GM23338 (cell line): Measurements from ENCODE around the gene KCNJ11. TPM values are rescaled to one million over a fixed set of nuclear protein-coding genes. Genes with fewer than 3 reads are reported as not detected.

Experiments
- ATAC-seq: fragments of 200-7000 bp; cut with Tn5 transposase; 3 replicates; pipeline ENCODE4 v1.9.1; 2020
- DNase-seq: peaks from one replicate; pipeline ENCODE4 v3.0.0-alpha.2; 2015; ENCODE audit warnings: low spot score
- H2AFZ ChIP-seq: fragments of 200-600 bp; sonication (generic); 2 replicates; pipeline ENCODE4 v1.8.0; 2016; ENCODE audit warnings: antibody characterized with exemption, mild to moderate bottlenecking, moderate library complexity
- H3F3A ChIP-seq: fragments of 200-600 bp; sonication (generic); replicated peaks from 2 replicates; pipeline ENCODE4 v1.8.0; 2017; ENCODE audit warnings: antibody characterized with exemption, mixed run types, low read depth
- H3K27ac ChIP-seq: fragments of 200-600 bp; sonication (generic); 2 replicates; pipeline ENCODE4 v1.6.1; 2016; ENCODE audit warnings: low read depth
- H3K27me3 ChIP-seq: fragments of 200-600 bp; sonication (generic); 2 replicates; pipeline ENCODE4 v1.8.0; 2016; ENCODE audit warnings: mild to moderate bottlenecking, mixed run types, moderate library complexity; ENCODE audit not compliant: insufficient read depth
- H3K36me3 ChIP-seq: fragments of 200-600 bp; sonication (generic); 2 replicates; pipeline ENCODE4 v1.8.0; 2016; ENCODE audit warnings: mild to moderate bottlenecking; ENCODE audit not compliant: insufficient read depth
- H3K4me1 ChIP-seq: fragments of 200-600 bp; sonication (generic); 2 replicates; pipeline ENCODE4 v1.8.0; 2016; ENCODE audit warnings: mild to moderate bottlenecking, moderate library complexity; ENCODE audit not compliant: insufficient read depth
- H3K4me2 ChIP-seq: fragments of 200-600 bp; sonication (generic); 2 replicates; pipeline ENCODE4 v1.7.1; 2017; ENCODE audit warnings: mixed run types
- H3K4me3 ChIP-seq: fragments of 200-600 bp; sonication (generic); 2 replicates; pipeline ENCODE4 v1.6.1; 2016; ENCODE audit warnings: mixed run types
- H3K79me2 ChIP-seq: fragments of 200-600 bp; sonication (generic); replicated peaks from 2 replicates; pipeline ENCODE4 v1.8.0; 2017; ENCODE audit warnings: mild to moderate bottlenecking; ENCODE audit not compliant: insufficient read depth
- H3K9me2 ChIP-seq: fragments of 200-600 bp; sonication (generic); 2 replicates; pipeline ENCODE4 v1.8.0; 2017; ENCODE audit not compliant: insufficient read depth
- H4K20me1 ChIP-seq: fragments of 200-600 bp; sonication (generic); replicated peaks from 2 replicates; pipeline ENCODE4 v1.8.0; 2017; ENCODE audit warnings: mild to moderate bottlenecking; ENCODE audit not compliant: insufficient read depth
- H3K27ac Mint-ChIP-seq: 2 replicates; pipeline ENCODE4 v1.8.0; 2020; ENCODE audit warnings: inconsistent platforms, mild to moderate bottlenecking, moderate library complexity, mixed read lengths
- H3K27me3 Mint-ChIP-seq: 3 replicates; pipeline ENCODE4 v1.8.0; 2022; ENCODE audit warnings: low read depth, mild to moderate bottlenecking, moderate library complexity, mixed read lengths, inconsistent platforms; ENCODE audit not compliant: insufficient read depth, poor library complexity
- H3K36me3 Mint-ChIP-seq: 3 replicates; pipeline ENCODE4 v1.8.0; 2021; ENCODE audit warnings: low read depth, mild to moderate bottlenecking, inconsistent platforms, moderate library complexity, mixed read lengths
- H3K4me1 Mint-ChIP-seq: 3 replicates; pipeline ENCODE4 v1.8.0; 2020; ENCODE audit warnings: mild to moderate bottlenecking, inconsistent platforms, mixed read lengths
- H3K4me3 Mint-ChIP-seq: 3 replicates; pipeline ENCODE4 v1.8.0; 2021; ENCODE audit warnings: moderate library complexity, mild to moderate bottlenecking, inconsistent platforms, mixed read lengths
- H3K9me3 Mint-ChIP-seq: 3 replicates; pipeline ENCODE4 v1.8.0; 2020; ENCODE audit warnings: moderate library complexity, mild to moderate bottlenecking, inconsistent platforms, mixed read lengths
- CREB1 ChIP-seq: fragments of 250-450 bp; sonication (Bioruptor Pico); IDR thresholded peaks from 2 replicates; pipeline ENCODE4 v1.5.0; 2020; ENCODE audit warnings: low read depth, mild to moderate bottlenecking, moderate library complexity
- EZH2 ChIP-seq: fragments of 200-600 bp; sonication (generic); IDR thresholded peaks from one replicate; pipeline ENCODE4 v1.8.0; 2017; ENCODE audit warnings: antibody characterized with exemption, mild to moderate bottlenecking, low read depth; ENCODE audit not compliant: unreplicated experiment
- EZH2phosphoT487 ChIP-seq: fragments of 200-600 bp; sonication (generic); IDR thresholded peaks from one replicate; pipeline ENCODE4 v1.8.1; 2018; ENCODE audit warnings: antibody characterized with exemption; ENCODE audit not compliant: unreplicated experiment
- JUNB ChIP-seq: IDR thresholded peaks from one replicate; pipeline ENCODE4 v1.6.1; 2016; ENCODE audit warnings: antibody characterized with exemption; ENCODE audit not compliant: unreplicated experiment
- NANOG ChIP-seq: IDR thresholded peaks from 2 replicates; pipeline ENCODE4 v1.6.1; 2016; ENCODE audit warnings: antibody characterized with exemption, borderline replicate concordance
- POLR2AphosphoS5 ChIP-seq: IDR thresholded peaks from 2 replicates; pipeline ENCODE4 v1.6.1; 2016; ENCODE audit warnings: antibody characterized with exemption, low read depth
- ZNF114 ChIP-seq: fragments of 250-450 bp; sonication (Bioruptor Pico); IDR thresholded peaks from 2 replicates; pipeline ENCODE4 v1.5.0; 2020; ENCODE audit warnings: mild to moderate bottlenecking, moderate library complexity
- polyA plus RNA-seq: library from polyadenylated mRNA; unstranded; fragments of >200 nt; fragmentation: Nextera tagmentation; extraction: Ambion mirVana; gene quantifications from 2 replicates; pipeline ENCODE4 v1.2.1, GENCODE V29; 2016
- total RNA-seq: library from RNA; depleted of rRNA; stranded (reverse); fragments of >200 nt; shearing (Covaris generic); gene quantifications from 2 replicates; pipeline ENCODE4 v1.2.3, GENCODE V29; 2014
- TF ChIP-seq, protein P1 (sequence below): IDR thresholded peaks from 2 replicates; pipeline ENCODE4 v1.6.1; 2016; ENCODE audit warnings: antibody characterized with exemption
- TF ChIP-seq, protein P2 (sequence below): IDR thresholded peaks from one replicate; pipeline ENCODE4 v1.6.1; 2018; ENCODE audit warnings: antibody characterized with exemption; ENCODE audit not compliant: unreplicated experiment
- TF ChIP-seq, protein P3 (sequence below): fragments of 250-450 bp; sonication (Bioruptor Pico); IDR thresholded peaks from 2 replicates; pipeline ENCODE4 v1.5.0; 2020; ENCODE audit warnings: mild to moderate bottlenecking, moderate library complexity

Gene KCNJ11
- total and polyA plus RNA-seq, 2 experiments from 2014 or later, result 0.89 to 7.9 TPM

DNA sequence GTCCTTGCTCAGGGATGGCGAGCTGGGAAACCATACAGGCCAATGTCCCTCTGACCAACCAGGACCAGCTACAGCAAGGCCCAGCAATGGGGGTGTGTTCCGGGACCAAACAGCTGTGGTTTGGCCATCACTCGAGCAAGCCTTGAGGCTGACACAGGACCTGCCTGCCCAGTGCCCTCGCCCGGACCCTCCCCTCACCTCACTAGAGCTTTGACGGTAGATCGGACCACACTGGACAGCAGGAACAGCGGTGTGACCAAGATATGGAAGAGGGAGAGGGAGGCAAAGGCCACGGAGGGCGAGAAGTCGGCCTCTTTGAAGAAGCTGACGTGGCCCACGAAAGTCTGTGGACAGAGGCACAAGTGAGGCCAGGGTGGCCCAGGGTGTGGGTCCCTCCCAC is 42.2 kb upstream of the KCNJ11 start:
- Histone ChIP-seq H2AFZ (no peak overlapping the region), H3K4me3 (no peak overlapping the region), H4K20me1 (no peaks in the 10 kb centered on the region), H3K4me1 (no peaks in the 10 kb centered on the region), H3K4me2 (no peak overlapping the region), H3K27me3 (no peaks in the 10 kb centered on the region), H3K79me2 (no peaks in the 10 kb centered on the region), H3K27ac (no peak overlapping the region), H3F3A (no peaks in the 10 kb centered on the region), H3K36me3 (no peaks in the 10 kb centered on the region), H3K9me2 (no peaks in the 10 kb centered on the region)
- no peak for TF ChIP-seq NANOG
- H3K36me3 Mint-ChIP-seq, result no peaks in the 10 kb centered on the region
- no peak for ATAC-seq
- peaks cover 5% of the 10 kb centered on the region; the same call in 2 of the 3 replicates for H3K4me1 Mint-ChIP-seq
- peaks cover 4% of the 10 kb centered on the region for H3K27me3 Mint-ChIP-seq
- H3K4me3 Mint-ChIP-seq, result no peak overlapping the region
- DNase-seq, result no peak
- no peak overlapping the region for H3K27ac Mint-ChIP-seq
- H3K9me3 Mint-ChIP-seq, result no peaks in the 10 kb centered on the region

DNA sequence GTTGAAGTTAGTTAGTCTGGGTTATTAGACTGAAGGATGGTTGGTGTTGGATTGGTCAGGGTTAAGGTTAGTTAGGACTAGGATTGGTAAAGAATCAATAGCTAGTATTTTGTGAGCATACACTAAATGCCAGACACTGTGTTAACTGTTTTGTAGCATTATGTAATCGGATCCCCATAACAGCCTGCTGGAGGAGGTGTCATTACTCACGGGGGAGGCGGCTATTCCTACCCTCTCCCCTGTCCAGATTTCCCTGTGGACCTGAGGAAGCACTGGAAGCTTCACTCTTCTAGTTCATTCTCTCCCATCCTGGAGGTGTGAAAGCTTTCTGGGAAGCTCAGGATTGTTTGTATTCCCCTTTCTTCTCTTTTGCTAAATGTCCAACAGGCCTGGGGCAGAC is 40.5 kb upstream of the KCNJ11 start:
- no peak for DNase-seq
- Mint-ChIP-seq H3K27ac (no peak overlapping the region), H3K4me1 (no peaks in the 10 kb centered on the region), H3K4me3 (no peak overlapping the region), H3K9me3 (no peaks in the 10 kb centered on the region), H3K36me3 (no peaks in the 10 kb centered on the region), H3K27me3 (peaks cover 2% of the 10 kb centered on the region)
- no peaks in the 10 kb centered on the region for H4K20me1 ChIP-seq
- no peak overlapping the region for H3K27ac ChIP-seq
- H3K4me3 ChIP-seq, result no peak overlapping the region
- H3K79me2 ChIP-seq, result no peaks in the 10 kb centered on the region
- H3K4me1 ChIP-seq, result no peaks in the 10 kb centered on the region
- ATAC-seq, result no peak
- no peak overlapping the region for H3K4me2 ChIP-seq
- H2AFZ ChIP-seq, result no peak overlapping the region
- H3K36me3 ChIP-seq, result no peaks in the 10 kb centered on the region
- no peaks in the 10 kb centered on the region for H3F3A ChIP-seq
- no peaks in the 10 kb centered on the region for H3K27me3 ChIP-seq
- no peaks in the 10 kb centered on the region for H3K9me2 ChIP-seq
- TF ChIP-seq ZNF114 (CRISPR knock-in tag) (no peak), EZH2 (no peak), JUNB (no peak), CREB1 (CRISPR knock-in tag) (no peak), EZH2phosphoT487 (no peak), NANOG (no peak), POLR2AphosphoS5 (no peak)
- TF ChIP-seq, protein P1, sequence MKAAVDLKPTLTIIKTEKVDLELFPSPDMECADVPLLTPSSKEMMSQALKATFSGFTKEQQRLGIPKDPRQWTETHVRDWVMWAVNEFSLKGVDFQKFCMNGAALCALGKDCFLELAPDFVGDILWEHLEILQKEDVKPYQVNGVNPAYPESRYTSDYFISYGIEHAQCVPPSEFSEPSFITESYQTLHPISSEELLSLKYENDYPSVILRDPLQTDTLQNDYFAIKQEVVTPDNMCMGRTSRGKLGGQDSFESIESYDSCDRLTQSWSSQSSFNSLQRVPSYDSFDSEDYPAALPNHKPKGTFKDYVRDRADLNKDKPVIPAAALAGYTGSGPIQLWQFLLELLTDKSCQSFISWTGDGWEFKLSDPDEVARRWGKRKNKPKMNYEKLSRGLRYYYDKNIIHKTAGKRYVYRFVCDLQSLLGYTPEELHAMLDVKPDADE, result no peak
- TF ChIP-seq, protein P2, sequence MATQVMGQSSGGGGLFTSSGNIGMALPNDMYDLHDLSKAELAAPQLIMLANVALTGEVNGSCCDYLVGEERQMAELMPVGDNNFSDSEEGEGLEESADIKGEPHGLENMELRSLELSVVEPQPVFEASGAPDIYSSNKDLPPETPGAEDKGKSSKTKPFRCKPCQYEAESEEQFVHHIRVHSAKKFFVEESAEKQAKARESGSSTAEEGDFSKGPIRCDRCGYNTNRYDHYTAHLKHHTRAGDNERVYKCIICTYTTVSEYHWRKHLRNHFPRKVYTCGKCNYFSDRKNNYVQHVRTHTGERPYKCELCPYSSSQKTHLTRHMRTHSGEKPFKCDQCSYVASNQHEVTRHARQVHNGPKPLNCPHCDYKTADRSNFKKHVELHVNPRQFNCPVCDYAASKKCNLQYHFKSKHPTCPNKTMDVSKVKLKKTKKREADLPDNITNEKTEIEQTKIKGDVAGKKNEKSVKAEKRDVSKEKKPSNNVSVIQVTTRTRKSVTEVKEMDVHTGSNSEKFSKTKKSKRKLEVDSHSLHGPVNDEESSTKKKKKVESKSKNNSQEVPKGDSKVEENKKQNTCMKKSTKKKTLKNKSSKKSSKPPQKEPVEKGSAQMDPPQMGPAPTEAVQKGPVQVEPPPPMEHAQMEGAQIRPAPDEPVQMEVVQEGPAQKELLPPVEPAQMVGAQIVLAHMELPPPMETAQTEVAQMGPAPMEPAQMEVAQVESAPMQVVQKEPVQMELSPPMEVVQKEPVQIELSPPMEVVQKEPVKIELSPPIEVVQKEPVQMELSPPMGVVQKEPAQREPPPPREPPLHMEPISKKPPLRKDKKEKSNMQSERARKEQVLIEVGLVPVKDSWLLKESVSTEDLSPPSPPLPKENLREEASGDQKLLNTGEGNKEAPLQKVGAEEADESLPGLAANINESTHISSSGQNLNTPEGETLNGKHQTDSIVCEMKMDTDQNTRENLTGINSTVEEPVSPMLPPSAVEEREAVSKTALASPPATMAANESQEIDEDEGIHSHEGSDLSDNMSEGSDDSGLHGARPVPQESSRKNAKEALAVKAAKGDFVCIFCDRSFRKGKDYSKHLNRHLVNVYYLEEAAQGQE, result no peak
- TF ChIP-seq, protein P3, sequence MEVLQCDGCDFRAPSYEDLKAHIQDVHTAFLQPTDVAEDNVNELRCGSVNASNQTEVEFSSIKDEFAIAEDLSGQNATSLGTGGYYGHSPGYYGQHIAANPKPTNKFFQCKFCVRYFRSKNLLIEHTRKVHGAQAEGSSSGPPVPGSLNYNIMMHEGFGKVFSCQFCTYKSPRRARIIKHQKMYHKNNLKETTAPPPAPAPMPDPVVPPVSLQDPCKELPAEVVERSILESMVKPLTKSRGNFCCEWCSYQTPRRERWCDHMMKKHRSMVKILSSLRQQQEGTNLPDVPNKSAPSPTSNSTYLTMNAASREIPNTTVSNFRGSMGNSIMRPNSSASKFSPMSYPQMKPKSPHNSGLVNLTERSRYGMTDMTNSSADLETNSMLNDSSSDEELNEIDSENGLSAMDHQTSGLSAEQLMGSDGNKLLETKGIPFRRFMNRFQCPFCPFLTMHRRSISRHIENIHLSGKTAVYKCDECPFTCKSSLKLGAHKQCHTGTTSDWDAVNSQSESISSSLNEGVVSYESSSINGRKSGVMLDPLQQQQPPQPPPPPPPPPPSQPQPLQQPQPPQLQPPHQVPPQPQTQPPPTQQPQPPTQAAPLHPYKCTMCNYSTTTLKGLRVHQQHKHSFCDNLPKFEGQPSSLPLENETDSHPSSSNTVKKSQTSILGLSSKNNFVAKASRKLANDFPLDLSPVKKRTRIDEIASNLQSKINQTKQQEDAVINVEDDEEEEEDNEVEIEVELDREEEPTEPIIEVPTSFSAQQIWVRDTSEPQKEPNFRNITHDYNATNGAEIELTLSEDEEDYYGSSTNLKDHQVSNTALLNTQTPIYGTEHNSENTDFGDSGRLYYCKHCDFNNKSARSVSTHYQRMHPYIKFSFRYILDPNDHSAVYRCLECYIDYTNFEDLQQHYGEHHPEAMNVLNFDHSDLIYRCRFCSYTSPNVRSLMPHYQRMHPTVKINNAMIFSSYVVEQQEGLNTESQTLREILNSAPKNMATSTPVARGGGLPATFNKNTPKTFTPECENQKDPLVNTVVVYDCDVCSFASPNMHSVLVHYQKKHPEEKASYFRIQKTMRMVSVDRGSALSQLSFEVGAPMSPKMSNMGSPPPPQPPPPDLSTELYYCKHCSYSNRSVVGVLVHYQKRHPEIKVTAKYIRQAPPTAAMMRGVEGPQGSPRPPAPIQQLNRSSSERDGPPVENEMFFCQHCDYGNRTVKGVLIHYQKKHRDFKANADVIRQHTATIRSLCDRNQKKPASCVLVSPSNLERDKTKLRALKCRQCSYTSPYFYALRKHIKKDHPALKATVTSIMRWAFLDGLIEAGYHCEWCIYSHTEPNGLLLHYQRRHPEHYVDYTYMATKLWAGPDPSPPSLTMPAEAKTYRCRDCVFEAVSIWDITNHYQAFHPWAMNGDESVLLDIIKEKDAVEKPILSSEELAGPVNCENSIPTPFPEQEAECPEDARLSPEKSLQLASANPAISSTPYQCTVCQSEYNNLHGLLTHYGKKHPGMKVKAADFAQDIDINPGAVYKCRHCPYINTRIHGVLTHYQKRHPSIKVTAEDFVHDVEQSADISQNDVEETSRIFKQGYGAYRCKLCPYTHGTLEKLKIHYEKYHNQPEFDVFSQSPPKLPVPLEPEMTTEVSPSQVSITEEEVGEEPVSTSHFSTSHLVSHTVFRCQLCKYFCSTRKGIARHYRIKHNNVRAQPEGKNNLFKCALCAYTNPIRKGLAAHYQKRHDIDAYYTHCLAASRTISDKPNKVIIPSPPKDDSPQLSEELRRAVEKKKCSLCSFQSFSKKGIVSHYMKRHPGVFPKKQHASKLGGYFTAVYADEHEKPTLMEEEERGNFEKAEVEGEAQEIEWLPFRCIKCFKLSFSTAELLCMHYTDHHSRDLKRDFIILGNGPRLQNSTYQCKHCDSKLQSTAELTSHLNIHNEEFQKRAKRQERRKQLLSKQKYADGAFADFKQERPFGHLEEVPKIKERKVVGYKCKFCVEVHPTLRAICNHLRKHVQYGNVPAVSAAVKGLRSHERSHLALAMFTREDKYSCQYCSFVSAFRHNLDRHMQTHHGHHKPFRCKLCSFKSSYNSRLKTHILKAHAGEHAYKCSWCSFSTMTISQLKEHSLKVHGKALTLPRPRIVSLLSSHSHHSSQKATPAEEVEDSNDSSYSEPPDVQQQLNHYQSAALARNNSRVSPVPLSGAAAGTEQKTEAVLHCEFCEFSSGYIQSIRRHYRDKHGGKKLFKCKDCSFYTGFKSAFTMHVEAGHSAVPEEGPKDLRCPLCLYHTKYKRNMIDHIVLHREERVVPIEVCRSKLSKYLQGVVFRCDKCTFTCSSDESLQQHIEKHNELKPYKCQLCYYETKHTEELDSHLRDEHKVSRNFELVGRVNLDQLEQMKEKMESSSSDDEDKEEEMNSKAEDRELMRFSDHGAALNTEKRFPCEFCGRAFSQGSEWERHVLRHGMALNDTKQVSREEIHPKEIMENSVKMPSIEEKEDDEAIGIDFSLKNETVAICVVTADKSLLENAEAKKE, result no peak
